DOHH2 (cell line): ENCODE data around the gene HSD17B14.

Experiments
- EZH2phosphoT487 ChIP-seq: fragments of 200-600 bp; sonication (generic); IDR thresholded peaks from 2 replicates; pipeline ENCODE4 v1.6.1; 2017; ENCODE audit warnings: borderline replicate concordance, mild to moderate bottlenecking, antibody characterized with exemption, low read length, moderate library complexity, mixed read lengths
- TF ChIP-seq, protein P1 (sequence below): fragments of 200-600 bp; sonication (generic); IDR thresholded peaks from one replicate; pipeline ENCODE4 v1.5.1; 2014; ENCODE audit warnings: antibody characterized with exemption, mild to moderate bottlenecking, low read depth, low read length; ENCODE audit not compliant: poor library complexity, severe bottlenecking

DNA sequence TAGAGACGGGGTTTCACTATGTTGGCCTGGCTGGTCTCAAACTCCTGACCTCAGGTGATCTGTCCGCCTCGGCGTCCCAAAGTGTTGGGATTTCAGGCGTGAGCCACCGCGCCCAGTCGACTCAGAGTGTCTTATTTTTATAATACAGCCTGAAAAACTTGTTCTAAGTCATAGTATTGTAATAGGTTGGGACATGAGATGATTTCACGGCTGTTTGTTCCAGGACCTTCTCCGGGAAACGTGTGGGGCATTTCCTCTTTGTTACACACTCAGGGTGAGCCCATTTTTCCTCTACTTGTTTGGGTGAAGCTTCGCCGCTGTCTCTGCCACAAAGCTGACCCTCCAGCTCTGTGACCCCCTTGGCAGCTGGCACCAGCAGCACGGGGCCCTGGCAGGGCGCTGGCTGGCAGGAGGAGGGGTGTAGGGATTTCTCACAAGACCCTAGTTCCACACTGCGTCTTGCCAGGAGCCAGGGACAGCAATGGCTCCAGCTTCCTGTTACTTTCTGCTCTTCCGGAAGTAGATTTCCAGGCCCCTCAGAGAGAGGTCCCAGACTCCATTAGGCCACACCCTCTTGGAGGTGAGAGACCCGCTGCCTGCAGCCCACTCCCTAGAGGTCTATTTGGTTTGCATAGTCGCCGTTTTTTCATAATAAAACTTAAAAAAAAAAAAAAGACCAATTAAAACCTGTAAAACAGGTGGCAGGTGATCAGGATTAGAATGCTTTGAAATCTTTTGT is 65.4 kb downstream of the HSD17B14 start:
- TF ChIP-seq, protein P1, sequence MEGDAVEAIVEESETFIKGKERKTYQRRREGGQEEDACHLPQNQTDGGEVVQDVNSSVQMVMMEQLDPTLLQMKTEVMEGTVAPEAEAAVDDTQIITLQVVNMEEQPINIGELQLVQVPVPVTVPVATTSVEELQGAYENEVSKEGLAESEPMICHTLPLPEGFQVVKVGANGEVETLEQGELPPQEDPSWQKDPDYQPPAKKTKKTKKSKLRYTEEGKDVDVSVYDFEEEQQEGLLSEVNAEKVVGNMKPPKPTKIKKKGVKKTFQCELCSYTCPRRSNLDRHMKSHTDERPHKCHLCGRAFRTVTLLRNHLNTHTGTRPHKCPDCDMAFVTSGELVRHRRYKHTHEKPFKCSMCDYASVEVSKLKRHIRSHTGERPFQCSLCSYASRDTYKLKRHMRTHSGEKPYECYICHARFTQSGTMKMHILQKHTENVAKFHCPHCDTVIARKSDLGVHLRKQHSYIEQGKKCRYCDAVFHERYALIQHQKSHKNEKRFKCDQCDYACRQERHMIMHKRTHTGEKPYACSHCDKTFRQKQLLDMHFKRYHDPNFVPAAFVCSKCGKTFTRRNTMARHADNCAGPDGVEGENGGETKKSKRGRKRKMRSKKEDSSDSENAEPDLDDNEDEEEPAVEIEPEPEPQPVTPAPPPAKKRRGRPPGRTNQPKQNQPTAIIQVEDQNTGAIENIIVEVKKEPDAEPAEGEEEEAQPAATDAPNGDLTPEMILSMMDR: no peak
- no peak for TF ChIP-seq EZH2phosphoT487
